ENCODE measurements around the gene RUBCNL. TPM values are rescaled to one million over a fixed set of nuclear protein-coding genes. Genes with fewer than 3 reads are reported as not detected.

Gene RUBCNL
- total RNA-seq, 1 experiment from 2014 or later = not detected

DNA sequence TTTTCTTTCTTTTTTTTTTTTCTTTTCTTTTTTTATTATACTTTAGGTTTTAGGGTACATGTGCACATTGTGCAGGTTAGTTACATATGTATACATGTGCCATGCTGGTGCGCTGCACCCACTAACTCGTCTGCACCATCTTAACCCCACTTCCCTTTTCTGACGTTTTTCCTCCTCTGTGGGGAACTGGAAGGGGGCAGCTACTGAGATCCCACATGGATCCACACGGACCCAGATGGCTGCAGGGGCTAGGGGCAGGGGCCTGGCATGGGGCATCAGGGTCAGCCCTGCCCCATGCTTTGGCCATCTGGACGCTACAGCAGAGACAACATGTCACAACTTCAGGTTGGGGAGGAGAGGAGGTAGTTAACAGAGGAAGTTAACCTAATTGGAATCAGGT is 54.3 kb downstream of the RUBCNL start:
- TF ChIP-seq, protein P1, sequence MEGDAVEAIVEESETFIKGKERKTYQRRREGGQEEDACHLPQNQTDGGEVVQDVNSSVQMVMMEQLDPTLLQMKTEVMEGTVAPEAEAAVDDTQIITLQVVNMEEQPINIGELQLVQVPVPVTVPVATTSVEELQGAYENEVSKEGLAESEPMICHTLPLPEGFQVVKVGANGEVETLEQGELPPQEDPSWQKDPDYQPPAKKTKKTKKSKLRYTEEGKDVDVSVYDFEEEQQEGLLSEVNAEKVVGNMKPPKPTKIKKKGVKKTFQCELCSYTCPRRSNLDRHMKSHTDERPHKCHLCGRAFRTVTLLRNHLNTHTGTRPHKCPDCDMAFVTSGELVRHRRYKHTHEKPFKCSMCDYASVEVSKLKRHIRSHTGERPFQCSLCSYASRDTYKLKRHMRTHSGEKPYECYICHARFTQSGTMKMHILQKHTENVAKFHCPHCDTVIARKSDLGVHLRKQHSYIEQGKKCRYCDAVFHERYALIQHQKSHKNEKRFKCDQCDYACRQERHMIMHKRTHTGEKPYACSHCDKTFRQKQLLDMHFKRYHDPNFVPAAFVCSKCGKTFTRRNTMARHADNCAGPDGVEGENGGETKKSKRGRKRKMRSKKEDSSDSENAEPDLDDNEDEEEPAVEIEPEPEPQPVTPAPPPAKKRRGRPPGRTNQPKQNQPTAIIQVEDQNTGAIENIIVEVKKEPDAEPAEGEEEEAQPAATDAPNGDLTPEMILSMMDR (IDR thresholded peaks at IDR 0.05; ENCODE audit: unreplicated experiment) = no peak
- no TSS peak for BruUV-seq (replicated peaks)

DNA sequence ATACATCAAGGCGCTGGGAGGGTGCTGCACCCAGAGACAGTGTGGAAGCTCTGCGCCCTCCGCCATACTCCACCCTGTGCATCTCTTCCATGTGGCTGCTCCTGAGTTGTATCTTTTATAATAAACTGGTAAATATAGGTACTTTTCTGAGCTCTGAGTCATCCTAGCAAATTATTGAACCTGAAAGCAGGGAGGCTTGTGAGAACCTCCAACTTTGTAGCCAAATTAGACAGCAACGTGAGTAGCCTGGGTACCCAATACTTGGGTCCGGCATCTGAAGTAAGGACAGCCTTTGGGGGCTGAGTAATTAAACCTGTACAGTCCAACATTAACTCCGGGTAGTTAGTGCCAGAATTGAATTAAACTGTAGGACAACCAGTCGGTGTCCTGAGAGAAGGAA is 57.4 kb downstream of the RUBCNL start:
- TF ChIP-seq, protein P1 (IDR thresholded peaks at IDR 0.05; ENCODE audit: unreplicated experiment) = no peak
- BruUV-seq (replicated peaks) = no TSS peak

More for the DNA sequence above, 54.3 kb downstream of the RUBCNL start:
- peaks cover 51% of the 10 kb centered on the region for H3K27me3 Mint-ChIP-seq (ENCODE audit: unreplicated experiment)
- no peak overlapping the region for H3K4me3 Mint-ChIP-seq (ENCODE audit: low read depth, unreplicated experiment)
- H3K4me1 Mint-ChIP-seq (ENCODE audit: low read depth, unreplicated experiment) = no peaks in the 10 kb centered on the region
- H3K9me3 Mint-ChIP-seq (ENCODE audit: low read depth, unreplicated experiment) = no peaks in the 10 kb centered on the region
- H3K27ac Mint-ChIP-seq (ENCODE audit: unreplicated experiment) = no peak overlapping the region
- intact Hi-C loops (cut with micrococcal nuclease; ENCODE audit: unreplicated experiment) = no loop called here
- no peak for DNase-seq
- CTCF ChIA-PET = interaction anchor here (0.7 kb wide), 1 partner anchor 756 kb away, joined by 3 read pairs; no protein-coding TSS in a partner anchor
- no peaks in the 10 kb centered on the region for H3K36me3 Mint-ChIP-seq (ENCODE audit: insufficient read depth, unreplicated experiment)

DNA sequence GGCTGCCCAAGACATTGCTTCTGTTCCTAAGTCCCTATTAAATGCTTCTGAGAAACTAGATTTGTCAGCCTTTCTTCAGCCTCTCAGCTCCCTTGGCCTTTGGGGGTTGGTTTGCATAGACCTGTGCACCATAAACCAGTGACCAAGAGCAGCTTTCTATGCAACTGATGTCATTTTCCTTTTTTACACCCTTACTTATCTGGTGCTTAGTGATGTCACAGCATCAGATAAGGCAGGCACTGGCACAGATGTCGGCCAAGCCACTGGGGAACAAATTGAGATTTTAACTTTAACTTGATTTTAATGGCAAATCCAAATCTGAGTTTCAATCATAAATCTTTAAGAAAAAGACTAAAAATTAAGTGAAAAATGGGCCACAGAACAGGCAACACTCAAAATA is 59.8 kb downstream of the RUBCNL start:
- Mint-ChIP-seq H3K36me3 (ENCODE audit: insufficient read depth, unreplicated experiment) (no peaks in the 10 kb centered on the region), H3K27ac (ENCODE audit: unreplicated experiment) (no peak overlapping the region), H3K4me3 (ENCODE audit: low read depth, unreplicated experiment) (no peak overlapping the region), H3K9me3 (ENCODE audit: low read depth, unreplicated experiment) (no peaks in the 10 kb centered on the region), H3K4me1 (ENCODE audit: low read depth, unreplicated experiment) (peaks cover 16% of the 10 kb centered on the region), H3K27me3 (ENCODE audit: unreplicated experiment) (peaks cover 23% of the 10 kb centered on the region)
- no peak for DNase-seq
- intact Hi-C loops (cut with micrococcal nuclease; ENCODE audit: unreplicated experiment) = no loop called here
- TF ChIP-seq, protein P1 (IDR thresholded peaks at IDR 0.05; ENCODE audit: unreplicated experiment) = no peak
- BruUV-seq (replicated peaks) = no TSS peak
- CTCF ChIA-PET = no interaction called here

More for the DNA sequence above, 57.4 kb downstream of the RUBCNL start:
- H3K9me3 Mint-ChIP-seq (ENCODE audit: low read depth, unreplicated experiment) = no peaks in the 10 kb centered on the region
- H3K4me3 Mint-ChIP-seq (ENCODE audit: low read depth, unreplicated experiment) = no peak overlapping the region
- H3K27ac Mint-ChIP-seq (ENCODE audit: unreplicated experiment) = no peak overlapping the region
- DNase-seq = no peak
- CTCF ChIA-PET = no interaction called here
- H3K27me3 Mint-ChIP-seq (ENCODE audit: unreplicated experiment) = peaks cover 34% of the 10 kb centered on the region
- peaks cover under 1% of the 10 kb centered on the region for H3K4me1 Mint-ChIP-seq (ENCODE audit: low read depth, unreplicated experiment)
- no peaks in the 10 kb centered on the region for H3K36me3 Mint-ChIP-seq (ENCODE audit: insufficient read depth, unreplicated experiment)
- intact Hi-C loops (cut with micrococcal nuclease; ENCODE audit: unreplicated experiment) = no loop called here

DNA sequence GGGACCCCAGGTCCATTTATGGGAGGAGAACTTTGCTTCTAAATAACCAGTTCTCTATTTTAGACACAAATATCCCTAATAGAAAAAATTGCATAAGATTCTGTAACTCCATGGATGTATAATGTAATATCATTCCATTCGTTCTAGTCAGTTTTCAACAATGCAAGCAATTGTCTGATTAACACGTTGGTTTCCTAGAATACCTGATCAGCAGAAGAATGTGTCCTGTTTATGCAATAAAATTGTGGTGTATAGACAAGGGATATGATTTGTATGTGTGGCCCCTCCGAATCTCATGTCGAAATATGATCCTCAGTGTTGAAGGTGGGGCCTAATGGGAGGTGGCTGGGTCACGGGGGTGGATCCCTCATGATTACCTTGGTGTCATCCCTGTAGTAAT is 62.1 kb downstream of the RUBCNL start:
- CTCF ChIA-PET = no interaction called here
- Mint-ChIP-seq H3K27ac (ENCODE audit: unreplicated experiment) (no peak overlapping the region), H3K4me3 (ENCODE audit: low read depth, unreplicated experiment) (no peak overlapping the region), H3K4me1 (ENCODE audit: low read depth, unreplicated experiment) (peaks cover 16% of the 10 kb centered on the region), H3K27me3 (ENCODE audit: unreplicated experiment) (peaks cover 23% of the 10 kb centered on the region), H3K9me3 (ENCODE audit: low read depth, unreplicated experiment) (no peaks in the 10 kb centered on the region), H3K36me3 (ENCODE audit: insufficient read depth, unreplicated experiment) (no peaks in the 10 kb centered on the region)
- TF ChIP-seq, protein P1 (IDR thresholded peaks at IDR 0.05; ENCODE audit: unreplicated experiment) = no peak
- no peak for DNase-seq
- intact Hi-C loops (cut with micrococcal nuclease; ENCODE audit: unreplicated experiment) = no loop called here
- BruUV-seq (replicated peaks) = no TSS peak
